HUES48 (cell line): ENCODE data around the gene LIMD2.
A peak's percentile ranks its signal among the peaks of the same experiment; 100 is the strongest.

Experiments
- H3K27ac ChIP-seq: one replicate; pipeline ENCODE4 v1.7.0; 2013; ENCODE audit warnings: low read depth, low read length, inconsistent platforms
- H3K27me3 ChIP-seq: 2 replicates; pipeline ENCODE4 v1.6.1; 2013; ENCODE audit warnings: mild to moderate bottlenecking, low read length; ENCODE audit not compliant: control insufficient read depth, insufficient read depth
- H3K36me3 ChIP-seq: 2 replicates; pipeline ENCODE4 v1.6.1; 2013; ENCODE audit warnings: low read length; ENCODE audit not compliant: control insufficient read depth, insufficient read depth
- H3K4me1 ChIP-seq: 2 replicates; pipeline ENCODE4 v1.6.1; 2013; ENCODE audit warnings: mild to moderate bottlenecking, low read length; ENCODE audit not compliant: control insufficient read depth, insufficient read depth
- H3K4me3 ChIP-seq: 2 replicates; pipeline ENCODE4 v1.5.1; 2013; ENCODE audit warnings: mild to moderate bottlenecking, low read depth, low read length
- H3K9ac ChIP-seq: 2 replicates; pipeline ENCODE4 v1.6.1; 2013; ENCODE audit warnings: mild to moderate bottlenecking, low read depth, low read length, moderate library complexity
- H3K9me3 ChIP-seq: 2 replicates; pipeline ENCODE4 v1.6.1; 2013; ENCODE audit warnings: low read length; ENCODE audit not compliant: control insufficient read depth, insufficient read depth

The LIMD2 gene

GRCh38 chr17:63652106-63652505 is 47.8 kb downstream of the LIMD2 start:
- Histone ChIP-seq H3K9me3 (no peaks in the 10 kb centered on the region), H3K4me1 (peaks cover 12% of the 10 kb centered on the region), H3K27me3 (no peaks in the 10 kb centered on the region), H3K4me3 (no peak overlapping the region), H3K36me3 (peaks cover 16% of the 10 kb centered on the region), H3K27ac (no peak overlapping the region), H3K9ac (no peak overlapping the region)

GRCh38 chr17:63649813-63650212 is 50.1 kb downstream of the LIMD2 start:
- Histone ChIP-seq H3K4me1 (peaks cover 17% of the 10 kb centered on the region), H3K4me3 (no peak overlapping the region), H3K36me3 (peaks cover 25% of the 10 kb centered on the region), H3K9ac (no peak overlapping the region), H3K27me3 (no peaks in the 10 kb centered on the region), H3K9me3 (no peaks in the 10 kb centered on the region), H3K27ac (no peak overlapping the region)

- H3K9me3 ChIP-seq = no peaks in the 10 kb centered on the region
- no peak overlapping the region for H3K4me3 ChIP-seq
- H3K27ac ChIP-seq = peak overlapping the region; percentile 78
- H3K36me3 ChIP-seq = peaks cover 18% of the 10 kb centered on the region
- H3K27me3 ChIP-seq = no peaks in the 10 kb centered on the region
- peaks cover 17% of the 10 kb centered on the region for H3K4me1 ChIP-seq
- no peak overlapping the region for H3K9ac ChIP-seq
These were observed 52.0 kb downstream of the LIMD2 start for GRCh38 chr17:63647936-63648335.

GRCh38 chr17:63647065-63647725 is 52.7 kb downstream of the LIMD2 start:
- peak overlapping the region; percentile 78 for H3K27ac ChIP-seq
- no peak overlapping the region for H3K9ac ChIP-seq
- H3K9me3 ChIP-seq = no peaks in the 10 kb centered on the region
- H3K27me3 ChIP-seq = no peaks in the 10 kb centered on the region
- no peak overlapping the region for H3K4me3 ChIP-seq
- peaks cover 17% of the 10 kb centered on the region for H3K4me1 ChIP-seq
- H3K36me3 ChIP-seq = peaks cover 12% of the 10 kb centered on the region

- Histone ChIP-seq H3K9ac (no peak overlapping the region), H3K9me3 (no peaks in the 10 kb centered on the region), H3K27me3 (no peaks in the 10 kb centered on the region), H3K27ac (no peak overlapping the region), H3K4me1 (peaks cover 17% of the 10 kb centered on the region), H3K36me3 (peaks cover 12% of the 10 kb centered on the region), H3K4me3 (no peak overlapping the region)
These were observed 53.5 kb downstream of the LIMD2 start for GRCh38 chr17:63646488-63646806.
